Measurements from ENCODE around the gene TEX12.
"Not testable (repeated sequence)": the region's sequence is repeated elsewhere in the genome, so short reads cannot be mapped to it uniquely, and the experiment has no call there.

Gene TEX12

GRCh38 chr11:112159098-112160065 lies 7.8 kb upstream of the TEX12 start:
- peak overlapping the region; percentile 71 for H3K4me3 Mint-ChIP-seq
- no peaks in the 10 kb centered on the region for H3K9me3 Mint-ChIP-seq
- H3K36me3 Mint-ChIP-seq (ENCODE audit: low read depth) = peaks cover 8% of the 10 kb centered on the region
- H3K27me3 Mint-ChIP-seq = no peaks in the 10 kb centered on the region
- intact Hi-C loops (cut with micrococcal nuclease) = loop anchor here (5.0 kb wide), 1 partner anchor 37 kb away; no protein-coding TSS in a partner anchor
- peaks cover 55% of the 10 kb centered on the region for H3K4me1 Mint-ChIP-seq (ENCODE audit: low read depth)
- peak overlapping the region; percentile 99 for H3K27ac Mint-ChIP-seq

GRCh38 chr11:112160091-112160848 lies 6.9 kb upstream of the TEX12 start:
- peaks cover 60% of the 10 kb centered on the region for H3K4me1 Mint-ChIP-seq (ENCODE audit: low read depth)

GRCh38 chr11:112161012-112161411 lies 6.2 kb upstream of the TEX12 start:
- Mint-ChIP-seq H3K27ac (peak overlapping the region; percentile 99), H3K9me3 (no peaks in the 10 kb centered on the region), H3K36me3 (ENCODE audit: low read depth) (peaks cover 8% of the 10 kb centered on the region), H3K4me1 (ENCODE audit: low read depth) (peaks cover 60% of the 10 kb centered on the region), H3K4me3 (no peak overlapping the region), H3K27me3 (no peaks in the 10 kb centered on the region)
- intact Hi-C loops (cut with micrococcal nuclease) = no loop called here

More at GRCh38 chr11:112160091-112160848, 6.9 kb upstream of the TEX12 start:
- Mint-ChIP-seq H3K4me3 (peak overlapping the region; percentile 71), H3K9me3 (no peaks in the 10 kb centered on the region), H3K36me3 (ENCODE audit: low read depth) (peaks cover 8% of the 10 kb centered on the region), H3K27ac (peak overlapping the region; percentile 99), H3K27me3 (no peaks in the 10 kb centered on the region)
- intact Hi-C loops (cut with micrococcal nuclease) = no loop called here

- H3K36me3 Mint-ChIP-seq (ENCODE audit: low read depth); intact Hi-C loops (cut with micrococcal nuclease); H3K27me3 Mint-ChIP-seq; H3K9me3 Mint-ChIP-seq: not testable (repeated sequence)
- Mint-ChIP-seq H3K4me1 (ENCODE audit: low read depth) (peaks cover 68% of the 10 kb centered on the region), H3K27ac (peak overlapping the region; percentile 77), H3K4me3 (peak overlapping the region; percentile 42)
Observed at GRCh38 chr11:112162200-112162599, 5.0 kb upstream of the TEX12 start.

- no peaks in the 10 kb centered on the region for H3K27me3 Mint-ChIP-seq
- H3K27ac Mint-ChIP-seq = peak overlapping the region; percentile 77
- H3K4me1 Mint-ChIP-seq (ENCODE audit: low read depth) = peaks cover 61% of the 10 kb centered on the region
- H3K9me3 Mint-ChIP-seq = no peaks in the 10 kb centered on the region
- H3K4me3 Mint-ChIP-seq = no peak overlapping the region
- peaks cover 8% of the 10 kb centered on the region for H3K36me3 Mint-ChIP-seq (ENCODE audit: low read depth)
- intact Hi-C loops (cut with micrococcal nuclease) = no loop called here
Observed at GRCh38 chr11:112162761-112163546, 4.2 kb upstream of the TEX12 start.

GRCh38 chr11:112163875-112164685 lies 3.1 kb upstream of the TEX12 start, which contains the start of gene IL18:
IL18 (minus strand) TSS chr11:112164094; CDS start chr11:112155053, 9,041 bp downstream.
- peaks cover 59% of the 10 kb centered on the region for H3K4me1 Mint-ChIP-seq (ENCODE audit: low read depth)
- no peaks in the 10 kb centered on the region for H3K9me3 Mint-ChIP-seq
- H3K4me3 Mint-ChIP-seq = peak within 1 kb of the TSS; percentile 87
- intact Hi-C loops (cut with micrococcal nuclease) = no loop called here
- peaks cover 8% of the 10 kb centered on the region for H3K36me3 Mint-ChIP-seq (ENCODE audit: low read depth)
- H3K27ac Mint-ChIP-seq = peak within 1 kb of the TSS; percentile 77
- H3K27me3 Mint-ChIP-seq = no peaks in the 10 kb centered on the region

GRCh38 chr11:112165049-112165448 lies 2.1 kb upstream of the TEX12 start:
- Mint-ChIP-seq H3K27me3 (no peaks in the 10 kb centered on the region), H3K4me1 (ENCODE audit: low read depth) (peaks cover 49% of the 10 kb centered on the region), H3K4me3 (no peak overlapping the region), H3K9me3 (no peaks in the 10 kb centered on the region), H3K27ac (no peak overlapping the region), H3K36me3 (ENCODE audit: low read depth) (peaks cover 8% of the 10 kb centered on the region)
- intact Hi-C loops (cut with micrococcal nuclease) = no loop called here

- Mint-ChIP-seq H3K36me3 (ENCODE audit: low read depth) (peaks cover 8% of the 10 kb centered on the region), H3K27me3 (no peaks in the 10 kb centered on the region), H3K27ac (no peak overlapping the region), H3K9me3 (no peaks in the 10 kb centered on the region), H3K4me3 (no peak overlapping the region), H3K4me1 (ENCODE audit: low read depth) (peaks cover 34% of the 10 kb centered on the region)
- intact Hi-C loops (cut with micrococcal nuclease) = no loop called here
Observed at GRCh38 chr11:112166562-112166961, 610 bp upstream of the TEX12 start.

- intact Hi-C loops (cut with micrococcal nuclease) = no loop called here
- H3K27ac Mint-ChIP-seq = no peak overlapping the region
- H3K27me3 Mint-ChIP-seq = no peaks in the 10 kb centered on the region
- no peaks in the 10 kb centered on the region for H3K36me3 Mint-ChIP-seq (ENCODE audit: low read depth)
- no peak overlapping the region for H3K4me3 Mint-ChIP-seq
- H3K4me1 Mint-ChIP-seq (ENCODE audit: low read depth) = peaks cover 12% of the 10 kb centered on the region
- H3K9me3 Mint-ChIP-seq = no peaks in the 10 kb centered on the region
Observed at GRCh38 chr11:112172362-112172994, 5.3 kb downstream of the TEX12 start.

GRCh38 chr11:112173152-112173551 lies 6.0 kb downstream of the TEX12 start:
- Mint-ChIP-seq H3K27me3 (no peaks in the 10 kb centered on the region), H3K27ac (no peak overlapping the region), H3K9me3 (no peaks in the 10 kb centered on the region), H3K4me3 (no peak overlapping the region), H3K36me3 (ENCODE audit: low read depth) (no peaks in the 10 kb centered on the region), H3K4me1 (ENCODE audit: low read depth) (peaks cover 12% of the 10 kb centered on the region)
- intact Hi-C loops (cut with micrococcal nuclease) = no loop called here

- intact Hi-C loops (cut with micrococcal nuclease) = loop anchor here (2.0 to 5.0 kb wide), 2 partner anchors 62 to 243 kb away; no protein-coding TSS in a partner anchor
- H3K36me3 Mint-ChIP-seq (ENCODE audit: low read depth) = no peaks in the 10 kb centered on the region
- peak within 1 kb of the TSS; percentile 60 for H3K4me3 Mint-ChIP-seq
- H3K9me3 Mint-ChIP-seq = no peaks in the 10 kb centered on the region
- no peaks in the 10 kb centered on the region for H3K27me3 Mint-ChIP-seq
- peaks cover 26% of the 10 kb centered on the region for H3K4me1 Mint-ChIP-seq (ENCODE audit: low read depth)
- H3K27ac Mint-ChIP-seq = peak within 1 kb of the TSS; percentile 73
Observed at GRCh38 chr11:112174789-112175598, 7.8 kb downstream of the TEX12 start, which contains the start of gene BCO2. BCO2 (plus strand) TSS chr11:112175512; CDS start chr11:112175602, 90 bp downstream.

GRCh38 chr11:112175599-112175952 lies 8.4 kb downstream of the TEX12 start:
- intact Hi-C loops (cut with micrococcal nuclease) = loop anchor here (2.0 to 5.0 kb wide), 2 partner anchors 63 to 243 kb away; no protein-coding TSS in a partner anchor
- no peaks in the 10 kb centered on the region for H3K36me3 Mint-ChIP-seq (ENCODE audit: low read depth)
- H3K27me3 Mint-ChIP-seq = no peaks in the 10 kb centered on the region
- H3K9me3 Mint-ChIP-seq = no peaks in the 10 kb centered on the region
- H3K27ac Mint-ChIP-seq = peak overlapping the region; percentile 73
- H3K4me3 Mint-ChIP-seq = no peak overlapping the region
- peaks cover 27% of the 10 kb centered on the region for H3K4me1 Mint-ChIP-seq (ENCODE audit: low read depth)
